Hepatocyte (in vitro differentiated cells): ENCODE measurements around the gene DLEC1.

Experiments
- EZH2phosphoT487 ChIP-seq: fragments of 200-600 bp; sonication (generic); IDR thresholded peaks from one replicate; pipeline ENCODE4 v1.6.1; 2018; ENCODE audit warnings: antibody characterized with exemption, mild to moderate bottlenecking, low read depth, moderate library complexity; ENCODE audit not compliant: unreplicated experiment, severe bottlenecking
- TF ChIP-seq, protein P1 (sequence below): fragments of 200-600 bp; sonication (generic); IDR thresholded peaks from 2 replicates; pipeline ENCODE4 v1.5.1; 2016; ENCODE audit warnings: antibody characterized with exemption, mild to moderate bottlenecking; ENCODE audit not compliant: poor library complexity

DNA sequence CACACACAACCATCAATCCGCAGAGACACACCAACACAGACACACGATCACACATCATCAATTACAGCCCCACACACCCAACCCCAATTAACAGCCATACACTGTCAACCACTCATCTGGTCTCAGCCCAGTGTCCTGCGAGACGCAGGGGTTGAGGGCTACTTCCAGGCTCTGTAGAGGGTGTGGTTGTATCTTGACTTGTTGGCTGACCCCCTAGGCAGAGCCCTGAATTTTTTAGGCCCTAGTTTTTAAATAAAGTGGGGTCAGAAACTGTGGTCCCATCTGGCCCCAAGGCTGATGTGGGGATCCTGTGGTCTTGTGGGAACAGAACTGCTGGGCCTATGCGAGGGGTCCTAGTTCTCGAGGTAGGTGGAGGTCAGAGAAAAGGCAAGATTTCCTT is 39.2 kb upstream of the DLEC1 start:
- TF ChIP-seq, protein P1, sequence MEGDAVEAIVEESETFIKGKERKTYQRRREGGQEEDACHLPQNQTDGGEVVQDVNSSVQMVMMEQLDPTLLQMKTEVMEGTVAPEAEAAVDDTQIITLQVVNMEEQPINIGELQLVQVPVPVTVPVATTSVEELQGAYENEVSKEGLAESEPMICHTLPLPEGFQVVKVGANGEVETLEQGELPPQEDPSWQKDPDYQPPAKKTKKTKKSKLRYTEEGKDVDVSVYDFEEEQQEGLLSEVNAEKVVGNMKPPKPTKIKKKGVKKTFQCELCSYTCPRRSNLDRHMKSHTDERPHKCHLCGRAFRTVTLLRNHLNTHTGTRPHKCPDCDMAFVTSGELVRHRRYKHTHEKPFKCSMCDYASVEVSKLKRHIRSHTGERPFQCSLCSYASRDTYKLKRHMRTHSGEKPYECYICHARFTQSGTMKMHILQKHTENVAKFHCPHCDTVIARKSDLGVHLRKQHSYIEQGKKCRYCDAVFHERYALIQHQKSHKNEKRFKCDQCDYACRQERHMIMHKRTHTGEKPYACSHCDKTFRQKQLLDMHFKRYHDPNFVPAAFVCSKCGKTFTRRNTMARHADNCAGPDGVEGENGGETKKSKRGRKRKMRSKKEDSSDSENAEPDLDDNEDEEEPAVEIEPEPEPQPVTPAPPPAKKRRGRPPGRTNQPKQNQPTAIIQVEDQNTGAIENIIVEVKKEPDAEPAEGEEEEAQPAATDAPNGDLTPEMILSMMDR = no peak
- no peak for TF ChIP-seq EZH2phosphoT487
